Skeletal muscle cell (primary cell): ENCODE measurements around the gene CSNK1A1.
A peak's percentile ranks its signal among the peaks of the same experiment; 100 is the strongest.
"Not testable (repeated sequence)": the region's sequence is repeated elsewhere in the genome, so short reads cannot be mapped to it uniquely, and the experiment has no call there.

ENCODE experiments used
- DNase-seq: peaks from one replicate; pipeline ENCODE4 v3.0.0-alpha.2; 2010; ENCODE audit warnings: low read depth
- H3K4me3 ChIP-seq: 2 replicates; pipeline ENCODE4 v1.5.1; 2011; ENCODE audit warnings: low read depth, mild to moderate bottlenecking, control low read depth, low read length, moderate library complexity

The CSNK1A1 gene

DNA sequence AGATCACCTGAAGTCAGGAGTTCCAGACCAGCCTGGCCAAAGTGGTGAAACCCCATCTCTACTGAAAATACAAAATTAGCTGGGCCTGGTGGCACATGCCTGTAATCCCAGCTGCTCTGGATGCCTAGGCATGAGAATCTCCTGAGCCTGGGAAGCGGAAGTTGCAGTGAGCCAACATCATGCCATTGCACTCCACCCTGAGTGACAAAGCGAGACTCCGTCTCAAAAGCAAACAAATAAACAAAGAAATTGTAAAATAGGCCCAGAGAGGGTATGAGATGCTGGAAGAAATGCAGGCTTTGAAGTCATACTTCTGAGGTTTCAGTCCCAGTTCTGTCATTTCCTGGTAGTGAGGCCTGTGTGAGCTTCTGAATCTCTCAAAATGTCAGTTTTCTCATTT is 24.8 kb upstream of the CSNK1A1 start:
- DNase-seq: no peak
- no peak overlapping the region for H3K4me3 ChIP-seq

DNA sequence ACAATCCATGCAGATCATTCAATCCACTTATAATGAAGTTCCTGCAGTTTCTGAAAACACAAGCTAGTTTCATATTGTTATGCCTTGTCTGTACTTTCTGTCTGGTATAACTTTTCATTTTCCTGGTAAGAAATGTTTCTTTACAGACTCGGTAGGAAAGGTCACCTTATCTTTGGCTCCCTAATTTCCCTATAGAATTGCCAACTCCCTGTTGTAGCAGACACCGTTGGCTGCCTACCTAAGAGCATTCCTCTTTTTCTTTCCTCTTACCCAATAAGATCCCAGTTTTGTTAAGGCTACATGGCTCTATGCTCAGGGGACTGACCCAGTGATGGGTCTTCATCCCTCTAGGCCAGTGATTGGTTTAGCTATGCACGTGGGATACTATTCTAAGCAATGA is 23.9 kb upstream of the CSNK1A1 start:
- no peak overlapping the region for H3K4me3 ChIP-seq

GRCh38 chr5:149572576-149573231 is 21.5 kb upstream of the CSNK1A1 start:
- DNase-seq: no peak
- H3K4me3 ChIP-seq: no peak overlapping the region

More for the DNA sequence above, 23.9 kb upstream of the CSNK1A1 start:
- no peak for DNase-seq

DNA sequence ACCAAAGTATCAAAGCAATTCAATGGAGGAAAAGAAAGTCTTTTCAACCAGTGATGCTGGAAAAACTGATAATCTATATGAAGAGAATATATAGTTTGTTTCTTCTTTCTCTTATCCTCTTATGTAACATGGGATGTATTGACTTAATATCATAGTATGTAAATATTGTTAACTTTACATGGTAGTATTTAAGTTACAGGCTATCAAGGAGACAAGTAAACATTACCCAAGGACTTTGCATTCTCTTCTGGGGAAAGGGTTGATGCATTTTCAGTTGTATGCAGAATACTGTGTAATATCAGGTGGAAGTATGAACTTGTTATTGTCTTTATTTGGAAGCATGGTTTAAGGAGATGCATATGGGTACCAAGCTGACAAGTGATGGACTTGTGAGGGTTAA is 20.9 kb upstream of the CSNK1A1 start:
- no peak for DNase-seq
- no peak overlapping the region for H3K4me3 ChIP-seq

GRCh38 chr5:149567226-149567625 is 16.0 kb upstream of the CSNK1A1 start:
- DNase-seq: no peak

GRCh38 chr5:149564542-149565140 is 13.4 kb upstream of the CSNK1A1 start:
- peak; percentile 56 for DNase-seq
- not testable (repeated sequence) for H3K4me3 ChIP-seq

More at GRCh38 chr5:149567226-149567625, 16.0 kb upstream of the CSNK1A1 start:
- no peak overlapping the region for H3K4me3 ChIP-seq

DNA sequence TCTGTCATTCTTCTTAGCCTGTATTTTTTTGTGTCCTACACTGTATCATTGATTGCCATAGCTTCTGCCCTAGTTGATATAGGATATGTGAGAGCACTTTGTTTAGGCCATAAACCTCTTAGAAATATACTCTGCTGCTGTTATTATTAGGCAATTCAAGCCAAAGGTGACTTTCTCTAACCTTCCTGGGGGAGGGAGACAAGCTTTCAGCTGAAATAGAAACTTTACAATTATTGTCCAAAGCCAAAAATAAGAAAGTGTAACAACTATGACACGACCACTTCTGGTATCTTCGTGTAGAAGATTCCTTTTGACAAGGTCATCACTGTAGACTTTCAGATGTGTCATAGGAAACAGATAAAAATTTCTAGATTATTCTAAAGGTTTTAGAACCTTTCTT is 12.2 kb upstream of the CSNK1A1 start:
- H3K4me3 ChIP-seq: no peak overlapping the region

GRCh38 chr5:149561848-149562247 is 10.6 kb upstream of the CSNK1A1 start:
- peak; percentile 88 for DNase-seq
- no peak overlapping the region for H3K4me3 ChIP-seq

More for the DNA sequence above, 12.2 kb upstream of the CSNK1A1 start:
- peak; percentile 39 for DNase-seq

- peak; percentile 55 for DNase-seq
- H3K4me3 ChIP-seq: no peak overlapping the region
Observed at GRCh38 chr5:149559706-149560105, 8.5 kb upstream of the CSNK1A1 start.

GRCh38 chr5:149552553-149553160 is 1.4 kb upstream of the CSNK1A1 start:
- no peak for DNase-seq
- H3K4me3 ChIP-seq: no peak overlapping the region

GRCh38 chr5:149552038-149552494 is 827 bp upstream of the CSNK1A1 start:
- H3K4me3 ChIP-seq: peak overlapping the region; percentile 91
- no peak for DNase-seq

- no peak for DNase-seq
- H3K4me3 ChIP-seq: peak overlapping the region; percentile 91
Observed at GRCh38 chr5:149550594-149551226, 529 bp downstream of the CSNK1A1 start.

GRCh38 chr5:149550268-149550583 is 1.0 kb downstream of the CSNK1A1 start:
- DNase-seq: peak; percentile 31
- peak overlapping the region; percentile 91 for H3K4me3 ChIP-seq

- peak overlapping the region; percentile 91 for H3K4me3 ChIP-seq
- DNase-seq: no peak
Observed at GRCh38 chr5:149549461-149550267, 1.6 kb downstream of the CSNK1A1 start.

- DNase-seq: no peak
- H3K4me3 ChIP-seq: peak overlapping the region; percentile 5
Observed at GRCh38 chr5:149546974-149547373, 4.3 kb downstream of the CSNK1A1 start.

GRCh38 chr5:149545327-149545726 is 5.9 kb downstream of the CSNK1A1 start:
- DNase-seq: no peak
- no peak overlapping the region for H3K4me3 ChIP-seq

- DNase-seq: no peak
- no peak overlapping the region for H3K4me3 ChIP-seq
Observed at GRCh38 chr5:149544028-149544420, 7.2 kb downstream of the CSNK1A1 start.

GRCh38 chr5:149543361-149544027 is 7.7 kb downstream of the CSNK1A1 start:
- no peak for DNase-seq
- no peak overlapping the region for H3K4me3 ChIP-seq

GRCh38 chr5:149541893-149542292 is 9.3 kb downstream of the CSNK1A1 start:
- no peak overlapping the region for H3K4me3 ChIP-seq
- no peak for DNase-seq
